WTC11 (cell line): Measurements from ENCODE around the gene ACSS3. TPM values are rescaled to one million over a fixed set of nuclear protein-coding genes. Genes with fewer than 3 reads are reported as not detected.

ENCODE experiments used
- ATAC-seq: fragments of 200-7000 bp; cut with Tn5 transposase; 2 replicates; pipeline ENCODE4 v1.10.0; 2021; ENCODE audit warnings: mild to moderate bottlenecking, moderate library complexity
- CTCF ChIA-PET: fragments of 300-600 bp; sonication (Branson Sonifier 250); formaldehyde crosslinking; loops from one replicate; lab custom pipeline; 2021; ENCODE audit warnings: antibody characterized with exemption; lab: Charles Lee
- POLR2A ChIA-PET: fragments of 350-600 bp; sonication (Branson Sonifier 250); formaldehyde crosslinking; loops from one replicate; lab custom pipeline; 2021; ENCODE audit warnings: antibody characterized with exemption; lab: Charles Lee
- DNase-seq: peaks from one replicate; pipeline ENCODE4 v3.0.0; 2021; ENCODE audit warnings: low spot score
- H3K27ac Mint-ChIP-seq: 2 replicates; pipeline ENCODE4 v1.8.0; 2021; ENCODE audit warnings: mixed read lengths
- H3K27me3 Mint-ChIP-seq: 2 replicates; pipeline ENCODE4 v1.8.0; 2021; ENCODE audit warnings: low read depth, mild to moderate bottlenecking, moderate library complexity, mixed read lengths
- H3K36me3 Mint-ChIP-seq: 2 replicates; pipeline ENCODE4 v1.8.0; 2021; ENCODE audit warnings: mixed read lengths
- H3K4me1 Mint-ChIP-seq: 2 replicates; pipeline ENCODE4 v1.8.0; 2022; ENCODE audit warnings: mixed read lengths
- H3K4me3 Mint-ChIP-seq: 2 replicates; pipeline ENCODE4 v1.8.0; 2021; ENCODE audit warnings: mild to moderate bottlenecking, moderate library complexity, mixed read lengths
- H3K9me3 Mint-ChIP-seq: 2 replicates; pipeline ENCODE4 v1.8.0; 2021; ENCODE audit warnings: mixed read lengths
- ATF3 ChIP-seq: sonication (generic); formaldehyde crosslinking; conservative IDR thresholded peaks from 2 replicates; pipeline ENCODE4 v1.8.1; 2022; ENCODE audit warnings: mild to moderate bottlenecking, missing genetic modification reagents
- CREB1 ChIP-seq: sonication (generic); formaldehyde crosslinking; IDR thresholded peaks from 2 replicates; pipeline ENCODE4 v1.8.0; 2023; ENCODE audit warnings: mild to moderate bottlenecking, missing genetic modification reagents
- EMX1 ChIP-seq: fragments of 250-450 bp; sonication (Bioruptor Pico); IDR thresholded peaks from 2 replicates; pipeline ENCODE4 v1.8.0; 2021; ENCODE audit warnings: mild to moderate bottlenecking
- ETV6 ChIP-seq: sonication (generic); formaldehyde crosslinking; IDR thresholded peaks from 2 replicates; pipeline ENCODE4 v1.8.1; 2022; ENCODE audit warnings: mild to moderate bottlenecking, missing genetic modification reagents
- JUN ChIP-seq: sonication (generic); formaldehyde crosslinking; IDR thresholded peaks from 2 replicates; pipeline ENCODE4 v1.8.0; 2023; ENCODE audit warnings: mild to moderate bottlenecking, missing genetic modification reagents
- NFYB ChIP-seq: sonication (generic); formaldehyde crosslinking; conservative IDR thresholded peaks from 2 replicates; pipeline ENCODE4 v1.8.0; 2022; ENCODE audit warnings: low read depth, missing genetic modification reagents
- PRRX2 ChIP-seq: fragments of 250-450 bp; sonication (Bioruptor Pico); IDR thresholded peaks from 2 replicates; pipeline ENCODE4 v1.8.0; 2021; ENCODE audit warnings: mild to moderate bottlenecking
- ZBTB21 ChIP-seq: sonication (generic); formaldehyde crosslinking; IDR thresholded peaks from 2 replicates; pipeline ENCODE4 v1.8.1; 2023; ENCODE audit warnings: mild to moderate bottlenecking, missing genetic modification reagents, borderline replicate concordance
- ZMAT4 ChIP-seq: fragments of 250-450 bp; sonication (Bioruptor Pico); IDR thresholded peaks from 2 replicates; pipeline ENCODE4 v1.9.0; 2021; ENCODE audit warnings: mild to moderate bottlenecking
- ZNF121 ChIP-seq: sonication (generic); formaldehyde crosslinking; IDR thresholded peaks from 2 replicates; pipeline ENCODE4 v1.8.0; 2023; ENCODE audit warnings: missing genetic modification reagents
- ZNF219 ChIP-seq: sonication (generic); formaldehyde crosslinking; IDR thresholded peaks from 2 replicates; pipeline ENCODE4 v1.8.0; 2023; ENCODE audit warnings: missing genetic modification reagents, mild to moderate bottlenecking, borderline replicate concordance
- ZNF263 ChIP-seq: sonication (generic); formaldehyde crosslinking; IDR thresholded peaks from 2 replicates; pipeline ENCODE4 v1.8.1; 2022; ENCODE audit warnings: low read depth, mild to moderate bottlenecking, moderate library complexity, missing genetic modification reagents
- ZNF396 ChIP-seq: fragments of 250-450 bp; sonication (Bioruptor Pico); IDR thresholded peaks from 2 replicates; pipeline ENCODE4 v1.8.0; 2021; ENCODE audit warnings: mild to moderate bottlenecking, moderate library complexity, borderline replicate concordance
- total RNA-seq: library from RNA; stranded (reverse); gene quantifications from 3 replicates; pipeline ENCODE4 v1.2.3, GENCODE V29; 2021
- TF ChIP-seq, protein P1 (sequence below): sonication (generic); formaldehyde crosslinking; IDR thresholded peaks from 2 replicates; pipeline ENCODE4 v1.8.0; 2022; ENCODE audit warnings: missing genetic modification reagents
- TF ChIP-seq, protein P2 (sequence below): fragments of 250-450 bp; sonication (Bioruptor Pico); IDR thresholded peaks from 2 replicates; pipeline ENCODE4 v1.9.0; 2021; ENCODE audit warnings: mild to moderate bottlenecking, borderline replicate concordance
- TF ChIP-seq, protein P3 (sequence below): sonication (generic); formaldehyde crosslinking; IDR thresholded peaks from 2 replicates; pipeline ENCODE4 v1.8.0; 2022; ENCODE audit warnings: mild to moderate bottlenecking, missing genetic modification reagents
- TF ChIP-seq, protein P4 (sequence below): fragments of 250-450 bp; sonication (Bioruptor Pico); IDR thresholded peaks from 2 replicates; pipeline ENCODE4 v1.9.0; 2021; ENCODE audit warnings: mild to moderate bottlenecking

Gene ACSS3
- total RNA-seq, 1 experiment from 2014 or later, result 18.6 TPM

- TF ChIP-seq, protein P1, sequence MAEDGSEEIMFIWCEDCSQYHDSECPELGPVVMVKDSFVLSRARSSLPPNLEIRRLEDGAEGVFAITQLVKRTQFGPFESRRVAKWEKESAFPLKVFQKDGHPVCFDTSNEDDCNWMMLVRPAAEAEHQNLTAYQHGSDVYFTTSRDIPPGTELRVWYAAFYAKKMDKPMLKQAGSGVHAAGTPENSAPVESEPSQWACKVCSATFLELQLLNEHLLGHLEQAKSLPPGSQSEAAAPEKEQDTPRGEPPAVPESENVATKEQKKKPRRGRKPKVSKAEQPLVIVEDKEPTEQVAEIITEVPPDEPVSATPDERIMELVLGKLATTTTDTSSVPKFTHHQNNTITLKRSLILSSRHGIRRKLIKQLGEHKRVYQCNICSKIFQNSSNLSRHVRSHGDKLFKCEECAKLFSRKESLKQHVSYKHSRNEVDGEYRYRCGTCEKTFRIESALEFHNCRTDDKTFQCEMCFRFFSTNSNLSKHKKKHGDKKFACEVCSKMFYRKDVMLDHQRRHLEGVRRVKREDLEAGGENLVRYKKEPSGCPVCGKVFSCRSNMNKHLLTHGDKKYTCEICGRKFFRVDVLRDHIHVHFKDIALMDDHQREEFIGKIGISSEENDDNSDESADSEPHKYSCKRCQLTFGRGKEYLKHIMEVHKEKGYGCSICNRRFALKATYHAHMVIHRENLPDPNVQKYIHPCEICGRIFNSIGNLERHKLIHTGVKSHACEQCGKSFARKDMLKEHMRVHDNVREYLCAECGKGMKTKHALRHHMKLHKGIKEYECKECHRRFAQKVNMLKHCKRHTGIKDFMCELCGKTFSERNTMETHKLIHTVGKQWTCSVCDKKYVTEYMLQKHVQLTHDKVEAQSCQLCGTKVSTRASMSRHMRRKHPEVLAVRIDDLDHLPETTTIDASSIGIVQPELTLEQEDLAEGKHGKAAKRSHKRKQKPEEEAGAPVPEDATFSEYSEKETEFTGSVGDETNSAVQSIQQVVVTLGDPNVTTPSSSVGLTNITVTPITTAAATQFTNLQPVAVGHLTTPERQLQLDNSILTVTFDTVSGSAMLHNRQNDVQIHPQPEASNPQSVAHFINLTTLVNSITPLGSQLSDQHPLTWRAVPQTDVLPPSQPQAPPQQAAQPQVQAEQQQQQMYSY (CRISPR knock-in tag), result no peak
Measured at GRCh38 chr12:81174664-81175063, 96.8 kb downstream of the ACSS3 start (continued).

- H3K4me3 Mint-ChIP-seq, result no peak overlapping the region
- H3K36me3 Mint-ChIP-seq, result peaks cover 24% of the 10 kb centered on the region
- ATAC-seq (no peak), DNase-seq (no peak)
- no peaks in the 10 kb centered on the region for H3K27me3 Mint-ChIP-seq
- H3K4me1 Mint-ChIP-seq, result no peaks in the 10 kb centered on the region
- H3K9me3 Mint-ChIP-seq, result peaks cover 18% of the 10 kb centered on the region
- ChIA-PET POLR2A (no interaction called here), CTCF (no interaction called here)
- TF ChIP-seq ZMAT4 (CRISPR knock-in tag), result no peak
- TF ChIP-seq NFYB, result no peak
- TF ChIP-seq JUN, result no peak
- TF ChIP-seq ZNF219, result no peak
- no peak for TF ChIP-seq EMX1 (CRISPR knock-in tag)
- TF ChIP-seq, protein P2, sequence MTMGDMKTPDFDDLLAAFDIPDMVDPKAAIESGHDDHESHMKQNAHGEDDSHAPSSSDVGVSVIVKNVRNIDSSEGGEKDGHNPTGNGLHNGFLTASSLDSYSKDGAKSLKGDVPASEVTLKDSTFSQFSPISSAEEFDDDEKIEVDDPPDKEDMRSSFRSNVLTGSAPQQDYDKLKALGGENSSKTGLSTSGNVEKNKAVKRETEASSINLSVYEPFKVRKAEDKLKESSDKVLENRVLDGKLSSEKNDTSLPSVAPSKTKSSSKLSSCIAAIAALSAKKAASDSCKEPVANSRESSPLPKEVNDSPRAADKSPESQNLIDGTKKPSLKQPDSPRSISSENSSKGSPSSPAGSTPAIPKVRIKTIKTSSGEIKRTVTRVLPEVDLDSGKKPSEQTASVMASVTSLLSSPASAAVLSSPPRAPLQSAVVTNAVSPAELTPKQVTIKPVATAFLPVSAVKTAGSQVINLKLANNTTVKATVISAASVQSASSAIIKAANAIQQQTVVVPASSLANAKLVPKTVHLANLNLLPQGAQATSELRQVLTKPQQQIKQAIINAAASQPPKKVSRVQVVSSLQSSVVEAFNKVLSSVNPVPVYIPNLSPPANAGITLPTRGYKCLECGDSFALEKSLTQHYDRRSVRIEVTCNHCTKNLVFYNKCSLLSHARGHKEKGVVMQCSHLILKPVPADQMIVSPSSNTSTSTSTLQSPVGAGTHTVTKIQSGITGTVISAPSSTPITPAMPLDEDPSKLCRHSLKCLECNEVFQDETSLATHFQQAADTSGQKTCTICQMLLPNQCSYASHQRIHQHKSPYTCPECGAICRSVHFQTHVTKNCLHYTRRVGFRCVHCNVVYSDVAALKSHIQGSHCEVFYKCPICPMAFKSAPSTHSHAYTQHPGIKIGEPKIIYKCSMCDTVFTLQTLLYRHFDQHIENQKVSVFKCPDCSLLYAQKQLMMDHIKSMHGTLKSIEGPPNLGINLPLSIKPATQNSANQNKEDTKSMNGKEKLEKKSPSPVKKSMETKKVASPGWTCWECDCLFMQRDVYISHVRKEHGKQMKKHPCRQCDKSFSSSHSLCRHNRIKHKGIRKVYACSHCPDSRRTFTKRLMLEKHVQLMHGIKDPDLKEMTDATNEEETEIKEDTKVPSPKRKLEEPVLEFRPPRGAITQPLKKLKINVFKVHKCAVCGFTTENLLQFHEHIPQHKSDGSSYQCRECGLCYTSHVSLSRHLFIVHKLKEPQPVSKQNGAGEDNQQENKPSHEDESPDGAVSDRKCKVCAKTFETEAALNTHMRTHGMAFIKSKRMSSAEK (CRISPR knock-in tag), result no peak
- TF ChIP-seq, protein P3, sequence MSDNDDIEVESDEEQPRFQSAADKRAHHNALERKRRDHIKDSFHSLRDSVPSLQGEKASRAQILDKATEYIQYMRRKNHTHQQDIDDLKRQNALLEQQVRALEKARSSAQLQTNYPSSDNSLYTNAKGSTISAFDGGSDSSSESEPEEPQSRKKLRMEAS, result no peak
- no peak for TF ChIP-seq ATF3 (CRISPR knock-in tag)
- TF ChIP-seq, protein P4, sequence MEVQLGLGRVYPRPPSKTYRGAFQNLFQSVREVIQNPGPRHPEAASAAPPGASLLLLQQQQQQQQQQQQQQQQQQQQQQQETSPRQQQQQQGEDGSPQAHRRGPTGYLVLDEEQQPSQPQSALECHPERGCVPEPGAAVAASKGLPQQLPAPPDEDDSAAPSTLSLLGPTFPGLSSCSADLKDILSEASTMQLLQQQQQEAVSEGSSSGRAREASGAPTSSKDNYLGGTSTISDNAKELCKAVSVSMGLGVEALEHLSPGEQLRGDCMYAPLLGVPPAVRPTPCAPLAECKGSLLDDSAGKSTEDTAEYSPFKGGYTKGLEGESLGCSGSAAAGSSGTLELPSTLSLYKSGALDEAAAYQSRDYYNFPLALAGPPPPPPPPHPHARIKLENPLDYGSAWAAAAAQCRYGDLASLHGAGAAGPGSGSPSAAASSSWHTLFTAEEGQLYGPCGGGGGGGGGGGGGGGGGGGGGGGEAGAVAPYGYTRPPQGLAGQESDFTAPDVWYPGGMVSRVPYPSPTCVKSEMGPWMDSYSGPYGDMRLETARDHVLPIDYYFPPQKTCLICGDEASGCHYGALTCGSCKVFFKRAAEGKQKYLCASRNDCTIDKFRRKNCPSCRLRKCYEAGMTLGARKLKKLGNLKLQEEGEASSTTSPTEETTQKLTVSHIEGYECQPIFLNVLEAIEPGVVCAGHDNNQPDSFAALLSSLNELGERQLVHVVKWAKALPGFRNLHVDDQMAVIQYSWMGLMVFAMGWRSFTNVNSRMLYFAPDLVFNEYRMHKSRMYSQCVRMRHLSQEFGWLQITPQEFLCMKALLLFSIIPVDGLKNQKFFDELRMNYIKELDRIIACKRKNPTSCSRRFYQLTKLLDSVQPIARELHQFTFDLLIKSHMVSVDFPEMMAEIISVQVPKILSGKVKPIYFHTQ, result no peak
- TF ChIP-seq ETV6 (CRISPR knock-in tag), result no peak
- no peak for TF ChIP-seq ZNF396 (CRISPR knock-in tag)
- no peak for TF ChIP-seq CREB1 (CRISPR knock-in tag)
- no peak for TF ChIP-seq PRRX2 (CRISPR knock-in tag)
- TF ChIP-seq ZBTB21 (CRISPR knock-in tag), result no peak
- TF ChIP-seq ZNF263, result no peak
- no peak for TF ChIP-seq ZNF121 (CRISPR knock-in tag)
- H3K27ac Mint-ChIP-seq, result no peak overlapping the region
Measured at GRCh38 chr12:81176796-81177195, 98.9 kb downstream of the ACSS3 start.
